ENCODE measurements around the gene CTNNA1. TPM values are rescaled to one million over a fixed set of nuclear protein-coding genes. Genes with fewer than 3 reads are reported as not detected.

Gene CTNNA1
- total RNA-seq, 1 donor from 2014 or later, result 282 TPM

DNA sequence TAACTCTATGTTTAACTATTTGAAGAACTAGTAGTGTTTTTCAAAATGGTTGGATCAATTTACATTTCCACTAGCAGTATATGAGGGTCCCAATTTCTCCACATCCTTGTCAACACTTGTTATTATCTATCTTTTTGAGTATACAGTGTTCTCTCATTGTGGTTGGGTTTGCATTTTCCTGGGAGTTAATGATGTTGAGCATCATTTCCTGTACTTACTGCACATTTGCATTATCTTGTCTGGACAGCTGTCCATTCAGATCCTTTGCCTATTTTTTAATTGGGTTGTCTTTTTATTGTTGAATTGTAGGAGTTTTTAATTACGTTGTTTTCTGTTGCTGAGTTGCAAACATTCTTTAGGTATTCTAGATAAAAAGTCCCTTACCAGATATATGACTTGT lies 225.4 kb downstream of the CTNNA1 start:
- H3K27me3 Mint-ChIP-seq (ENCODE audit: low read depth), result no peaks in the 10 kb centered on the region
- H3K4me3 Mint-ChIP-seq, result no peak overlapping the region
- H3K9me3 Mint-ChIP-seq, result no peaks in the 10 kb centered on the region
- H3K4me1 Mint-ChIP-seq, result peaks cover 22% of the 10 kb centered on the region
- H3K36me3 Mint-ChIP-seq (ENCODE audit: low read depth), result no peaks in the 10 kb centered on the region
- H3K27ac Mint-ChIP-seq (ENCODE audit: unreplicated experiment), result no peak overlapping the region
- DNase-seq (ENCODE audit: low read depth, low spot score), result no peak
- TF ChIP-seq, protein P1, sequence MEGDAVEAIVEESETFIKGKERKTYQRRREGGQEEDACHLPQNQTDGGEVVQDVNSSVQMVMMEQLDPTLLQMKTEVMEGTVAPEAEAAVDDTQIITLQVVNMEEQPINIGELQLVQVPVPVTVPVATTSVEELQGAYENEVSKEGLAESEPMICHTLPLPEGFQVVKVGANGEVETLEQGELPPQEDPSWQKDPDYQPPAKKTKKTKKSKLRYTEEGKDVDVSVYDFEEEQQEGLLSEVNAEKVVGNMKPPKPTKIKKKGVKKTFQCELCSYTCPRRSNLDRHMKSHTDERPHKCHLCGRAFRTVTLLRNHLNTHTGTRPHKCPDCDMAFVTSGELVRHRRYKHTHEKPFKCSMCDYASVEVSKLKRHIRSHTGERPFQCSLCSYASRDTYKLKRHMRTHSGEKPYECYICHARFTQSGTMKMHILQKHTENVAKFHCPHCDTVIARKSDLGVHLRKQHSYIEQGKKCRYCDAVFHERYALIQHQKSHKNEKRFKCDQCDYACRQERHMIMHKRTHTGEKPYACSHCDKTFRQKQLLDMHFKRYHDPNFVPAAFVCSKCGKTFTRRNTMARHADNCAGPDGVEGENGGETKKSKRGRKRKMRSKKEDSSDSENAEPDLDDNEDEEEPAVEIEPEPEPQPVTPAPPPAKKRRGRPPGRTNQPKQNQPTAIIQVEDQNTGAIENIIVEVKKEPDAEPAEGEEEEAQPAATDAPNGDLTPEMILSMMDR (conservative IDR thresholded peaks at IDR 0.05), result no peak

GRCh38 chr5:138979684-138980280 lies 226.6 kb downstream of the CTNNA1 start:
- Mint-ChIP-seq H3K36me3 (ENCODE audit: low read depth) (no peaks in the 10 kb centered on the region), H3K27me3 (ENCODE audit: low read depth) (no peaks in the 10 kb centered on the region), H3K9me3 (no peaks in the 10 kb centered on the region), H3K4me1 (peaks cover 10% of the 10 kb centered on the region), H3K4me3 (no peak overlapping the region), H3K27ac (ENCODE audit: unreplicated experiment) (no peak overlapping the region)
- TF ChIP-seq, protein P1 (conservative IDR thresholded peaks at IDR 0.05), result no peak
- DNase-seq (ENCODE audit: low read depth, low spot score), result no peak

- DNase-seq (ENCODE audit: low read depth, low spot score), result no peak
- H3K27me3 Mint-ChIP-seq (ENCODE audit: low read depth), result no peaks in the 10 kb centered on the region
- H3K9me3 Mint-ChIP-seq, result no peaks in the 10 kb centered on the region
- TF ChIP-seq, protein P1 (conservative IDR thresholded peaks at IDR 0.05), result no peak
- H3K36me3 Mint-ChIP-seq (ENCODE audit: low read depth), result no peaks in the 10 kb centered on the region
- H3K4me1 Mint-ChIP-seq, result peaks cover 7% of the 10 kb centered on the region
- H3K27ac Mint-ChIP-seq (ENCODE audit: unreplicated experiment), result no peak overlapping the region
- H3K4me3 Mint-ChIP-seq, result no peak overlapping the region
These were observed 227.2 kb downstream of the CTNNA1 start for GRCh38 chr5:138980441-138980840.

DNA sequence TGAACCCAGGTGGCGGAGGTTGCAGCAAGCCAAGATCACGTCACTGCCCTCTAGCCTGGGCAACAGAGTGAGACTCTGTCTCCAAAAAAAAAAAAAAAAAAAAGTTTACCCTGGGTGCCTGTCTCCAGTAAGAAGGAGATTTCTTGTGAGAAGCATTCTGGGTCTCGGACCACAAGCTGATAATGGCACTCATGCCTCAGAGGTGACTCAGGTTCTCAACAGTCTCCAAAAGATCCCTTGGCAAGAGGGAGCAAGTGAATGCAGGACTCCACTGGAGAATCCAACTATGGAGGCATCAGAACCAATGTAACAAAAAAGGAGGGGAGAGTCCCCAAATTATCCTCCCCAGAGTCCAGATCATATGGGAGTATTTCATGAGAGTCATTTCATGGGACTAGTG lies 227.9 kb downstream of the CTNNA1 start:
- Mint-ChIP-seq H3K4me1 (no peaks in the 10 kb centered on the region), H3K27me3 (ENCODE audit: low read depth) (no peaks in the 10 kb centered on the region), H3K4me3 (no peak overlapping the region), H3K27ac (ENCODE audit: unreplicated experiment) (no peak overlapping the region), H3K36me3 (ENCODE audit: low read depth) (no peaks in the 10 kb centered on the region), H3K9me3 (no peaks in the 10 kb centered on the region)
- no peak for DNase-seq (ENCODE audit: low read depth, low spot score)
- TF ChIP-seq, protein P1 (conservative IDR thresholded peaks at IDR 0.05), result no peak

- no peak overlapping the region for H3K4me3 Mint-ChIP-seq
- TF ChIP-seq, protein P1 (conservative IDR thresholded peaks at IDR 0.05), result no peak
- H3K4me1 Mint-ChIP-seq, result no peaks in the 10 kb centered on the region
- no peak for DNase-seq (ENCODE audit: low read depth, low spot score)
- no peak overlapping the region for H3K27ac Mint-ChIP-seq (ENCODE audit: unreplicated experiment)
- H3K27me3 Mint-ChIP-seq (ENCODE audit: low read depth), result no peaks in the 10 kb centered on the region
- H3K36me3 Mint-ChIP-seq (ENCODE audit: low read depth), result no peaks in the 10 kb centered on the region
- H3K9me3 Mint-ChIP-seq, result no peaks in the 10 kb centered on the region
These were observed 228.4 kb downstream of the CTNNA1 start for GRCh38 chr5:138981586-138981985.
